OCI-LY1 (cell line): ENCODE measurements around the gene NPW.

Experiments used
- CTCF ChIP-seq: fragments of 200-600 bp; sonication (generic), shearing (Covaris generic); IDR thresholded peaks from 2 replicates; pipeline ENCODE4 v1.5.1; 2017; ENCODE audit warnings: mild to moderate bottlenecking, antibody characterized with exemption, low read length, moderate library complexity, mixed read lengths
- EZH2 ChIP-seq: fragments of 200-600 bp; sonication (generic), shearing (Covaris generic); IDR thresholded peaks from 2 replicates; pipeline ENCODE4 v1.8.0; 2017; ENCODE audit warnings: borderline replicate concordance, mixed run types, mild to moderate bottlenecking, antibody characterized with exemption, low read length, moderate library complexity, mixed read lengths

- TF ChIP-seq CTCF: no peak
- no peak for TF ChIP-seq EZH2
Measured at GRCh38 chr16:2004795-2005517, 14.6 kb upstream of the NPW start.
